Activated CD8-positive, alpha-beta memory T cell treated with anti-CD3 and anti-CD28 coated beads for 48 hours (primary cell): Measurements from ENCODE around the gene UPK3BL2.
"Not testable (repeated sequence)": the region's sequence is repeated elsewhere in the genome, so short reads cannot be mapped to it uniquely, and the experiment has no call there.

Source experiments
- DNase-seq, 3 experiments: peaks; one replicate each; pipeline ENCODE4 v3.0.0-alpha.2; 2020; ENCODE audit warnings: low read depth in 2 of 3, low spot score in 2 of 3

UPK3BL2 gene

GRCh38 chr7:102532127-102532526 is 11.4 kb downstream of the UPK3BL2 start:
- not testable (repeated sequence) for DNase-seq

- DNase-seq, result not testable (repeated sequence)
Measured at GRCh38 chr7:102531583-102531982, 11.9 kb downstream of the UPK3BL2 start.

DNA sequence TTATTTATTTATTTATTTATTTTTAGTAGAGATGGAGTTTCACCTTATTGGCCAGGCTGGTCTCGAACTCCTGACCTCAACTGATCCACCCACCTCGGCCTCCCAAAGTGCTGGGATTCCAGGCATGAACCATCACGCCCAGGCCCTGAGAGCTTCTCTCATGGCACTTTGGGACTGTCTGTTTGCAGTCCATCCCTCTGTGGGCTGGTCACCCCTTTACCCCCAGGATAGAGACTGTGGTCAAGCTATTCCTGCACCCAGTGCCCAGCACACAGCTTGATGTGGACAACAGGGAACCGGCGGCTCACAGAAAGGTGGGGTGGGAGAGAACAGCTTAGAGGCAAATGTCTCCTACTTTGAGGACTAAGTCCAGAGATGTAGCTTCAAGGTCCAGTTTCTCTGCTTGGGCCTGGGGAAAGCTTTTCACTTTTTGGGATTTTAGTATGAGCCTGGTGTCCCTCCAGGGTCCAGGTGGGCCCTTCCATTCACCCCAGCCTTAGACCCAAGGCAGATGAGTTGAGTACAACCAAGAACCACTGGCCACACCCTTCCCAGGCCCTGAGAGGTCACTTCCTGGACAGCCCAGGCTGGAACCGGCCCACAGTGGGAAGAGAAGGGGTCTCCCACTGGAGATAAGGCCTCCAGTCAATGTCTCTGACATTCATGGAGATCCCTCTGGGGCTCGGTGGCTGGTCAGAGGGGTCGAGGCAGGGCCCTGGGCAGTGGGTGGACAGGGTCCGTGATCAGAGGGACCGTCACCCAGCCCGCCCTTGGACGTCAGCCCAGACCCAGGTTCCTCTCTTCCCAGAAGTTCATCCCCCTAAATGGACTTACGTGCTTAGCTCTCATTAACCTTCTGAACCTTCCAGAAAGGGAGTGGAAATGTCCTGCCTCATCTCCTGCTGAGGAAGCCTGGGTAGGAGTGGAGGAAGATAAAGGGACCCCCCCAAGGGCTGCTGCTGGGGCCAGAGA is 15.4 kb downstream of the UPK3BL2 start:
- DNase-seq, result not testable (repeated sequence)

- DNase-seq, result not testable (repeated sequence)
Measured at GRCh38 chr7:102527182-102527581, 16.3 kb downstream of the UPK3BL2 start.

DNA sequence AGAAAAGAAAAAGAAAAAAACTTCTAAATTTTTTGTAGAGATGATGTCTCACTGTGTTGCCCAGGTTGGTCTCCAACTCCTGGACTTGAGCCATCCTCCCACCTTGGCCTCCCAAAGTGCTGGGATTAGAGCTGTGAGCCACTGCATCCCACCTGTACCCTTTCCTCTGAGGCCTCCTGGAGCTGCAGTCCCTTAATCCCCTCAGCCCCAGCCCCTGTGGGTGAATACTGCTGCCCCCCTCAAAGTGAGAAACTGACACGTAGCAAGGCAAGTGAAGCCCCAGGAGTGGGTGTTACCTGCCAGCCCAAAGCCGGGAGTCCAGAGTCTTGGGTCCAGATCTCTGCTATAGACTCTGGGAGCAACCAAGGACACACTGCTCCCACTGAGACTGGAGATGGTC is 18.7 kb downstream of the UPK3BL2 start:
- not testable (repeated sequence) for DNase-seq

DNA sequence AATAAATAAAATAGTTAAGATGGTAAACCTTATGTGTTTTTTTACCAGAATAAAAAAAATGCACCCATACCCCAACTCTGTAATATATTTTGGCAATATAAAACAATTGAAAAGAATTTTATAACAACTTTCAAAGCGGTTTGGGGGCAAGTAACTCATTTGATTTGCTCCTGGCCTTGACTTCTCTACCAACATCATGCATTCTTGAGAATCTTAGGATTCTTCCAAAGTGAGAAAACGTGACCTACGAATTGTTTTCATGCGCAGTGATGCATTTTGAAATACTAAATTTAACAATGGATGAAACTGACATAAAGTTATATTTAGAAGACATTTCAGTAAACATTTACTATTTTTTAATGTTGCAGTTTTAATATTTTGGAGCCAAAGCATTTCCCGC is 22.7 kb downstream of the UPK3BL2 start:
- not testable (repeated sequence) for DNase-seq

DNA sequence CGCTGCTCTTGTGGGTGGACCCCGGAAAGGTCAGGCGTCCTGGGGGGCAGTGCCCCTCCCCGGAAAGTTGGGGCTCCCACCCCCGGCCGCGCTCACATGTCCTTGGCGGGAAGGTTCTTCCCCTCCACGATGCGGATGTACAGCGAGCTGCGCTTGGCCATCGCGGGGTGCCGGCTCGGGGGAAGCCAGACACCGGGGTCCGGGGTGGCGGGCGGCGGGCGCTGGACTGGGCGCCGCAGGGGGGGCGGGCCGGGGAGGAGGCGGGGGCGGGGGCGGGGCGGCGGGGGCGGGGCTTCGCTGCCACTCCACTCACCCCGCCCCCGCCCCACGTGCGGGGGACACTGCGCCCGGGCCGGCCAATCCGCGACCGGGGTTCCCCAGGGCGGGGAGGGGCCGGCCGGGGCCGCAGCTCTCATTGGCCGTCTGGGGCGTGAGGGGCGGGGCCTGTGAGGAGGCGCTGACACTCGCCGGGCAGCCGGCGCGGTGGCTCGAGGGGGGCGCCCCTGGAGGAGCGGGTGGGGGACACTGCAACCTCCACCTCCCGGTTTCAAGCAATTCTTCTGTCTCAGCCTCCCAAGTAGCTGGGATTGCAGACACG is 25.8 kb downstream of the UPK3BL2 start, which contains the start of gene RASA4B:
TSS of gene RASA4B (minus strand) at position 228 of the 598 bp plus-strand sequence. CDS start at position 161, 67 bp downstream.
- DNase-seq, result not testable (repeated sequence)

GRCh38 chr7:102516951-102517350 is 26.5 kb downstream of the UPK3BL2 start:
- not testable (repeated sequence) for DNase-seq

DNA sequence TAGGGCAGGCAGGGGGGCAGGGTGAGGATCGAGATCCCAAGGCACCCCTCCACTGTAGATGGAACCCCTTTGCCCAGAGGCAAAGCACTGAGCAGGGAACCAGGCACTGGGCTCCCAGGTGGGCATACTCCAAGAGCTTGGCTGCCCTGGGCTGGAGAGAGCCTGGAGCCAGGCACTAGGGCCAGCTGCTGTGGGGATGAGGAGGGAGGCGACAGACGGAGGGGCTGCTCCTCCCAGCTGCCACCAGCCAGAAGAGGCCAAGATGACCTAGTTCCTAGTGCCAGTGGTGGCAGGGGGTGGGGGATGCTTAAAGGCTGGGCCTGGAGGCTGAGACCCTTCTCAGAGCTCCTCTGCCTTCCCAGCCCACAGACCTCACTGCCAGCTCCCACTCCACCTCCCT is 27.6 kb downstream of the UPK3BL2 start:
- DNase-seq, result not testable (repeated sequence)

- DNase-seq, result not testable (repeated sequence)
Measured at GRCh38 chr7:102514881-102515721, 28.4 kb downstream of the UPK3BL2 start.

- not testable (repeated sequence) for DNase-seq
Measured at GRCh38 chr7:102512642-102513221, 30.8 kb downstream of the UPK3BL2 start.

- DNase-seq, result not testable (repeated sequence)
Measured at GRCh38 chr7:102511860-102512522, 31.5 kb downstream of the UPK3BL2 start.

GRCh38 chr7:102510575-102510974 is 32.9 kb downstream of the UPK3BL2 start:
- not testable (repeated sequence) for DNase-seq

DNA sequence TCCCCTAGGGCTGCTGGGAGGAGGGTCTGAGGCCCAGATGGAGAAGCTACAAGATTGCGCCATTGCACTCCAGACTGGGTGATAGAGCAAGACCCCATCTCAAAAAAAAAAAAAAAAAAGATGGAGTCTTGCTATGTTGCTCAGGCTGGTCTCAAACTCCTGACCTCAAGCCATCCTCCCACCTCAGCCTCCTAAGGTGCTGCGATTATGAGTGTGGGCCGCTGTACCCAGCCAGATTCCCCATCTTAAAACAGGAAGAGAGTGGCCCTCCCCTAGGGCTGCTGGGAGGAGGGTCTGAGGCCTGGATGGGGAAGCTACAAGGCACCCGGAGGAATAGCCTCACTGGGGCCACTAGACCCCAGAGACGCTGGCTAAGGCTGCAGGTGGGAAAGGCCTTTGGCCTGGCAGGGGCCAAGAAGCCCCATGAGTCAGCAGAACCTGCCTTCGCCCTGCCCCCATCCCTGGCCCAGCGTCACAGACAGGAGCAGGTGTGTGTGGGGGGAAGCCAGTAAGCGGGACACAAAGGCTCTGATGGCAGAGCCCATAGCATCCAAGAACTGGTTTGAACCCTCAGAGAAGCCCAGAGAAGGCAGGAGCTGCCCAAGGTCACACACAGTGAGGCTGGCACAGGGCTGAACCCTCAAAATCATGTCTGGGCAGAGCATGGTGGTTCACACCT is 35.9 kb downstream of the UPK3BL2 start:
- not testable (repeated sequence) for DNase-seq

- DNase-seq, result not testable (repeated sequence)
Measured at GRCh38 chr7:102505298-102506185, 38.0 kb downstream of the UPK3BL2 start.

DNA sequence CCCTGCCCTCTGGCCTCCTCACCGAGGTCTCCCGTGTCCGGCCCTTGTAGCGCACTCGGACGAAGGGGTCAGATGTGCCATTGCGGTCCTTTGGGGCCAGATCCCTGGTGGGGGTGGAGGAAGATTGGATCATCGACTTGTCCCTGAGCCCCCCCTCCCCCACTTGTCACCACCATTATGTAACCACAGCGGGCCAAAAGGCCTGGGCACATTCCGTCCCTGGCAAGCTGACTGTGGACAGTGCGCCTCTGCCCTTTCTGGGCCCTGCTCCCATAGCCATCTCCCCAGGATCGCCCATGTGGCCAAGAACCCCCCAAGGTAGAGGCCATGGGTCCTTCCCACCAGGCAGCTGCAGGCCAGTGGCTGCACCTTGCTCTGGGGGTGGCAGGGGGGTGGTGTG is 40.4 kb downstream of the UPK3BL2 start:
- not testable (repeated sequence) for DNase-seq

GRCh38 chr7:102498321-102498720 is 45.2 kb downstream of the UPK3BL2 start:
- DNase-seq, result not testable (repeated sequence)

- not testable (repeated sequence) for DNase-seq
Measured at GRCh38 chr7:102497308-102497707, 46.2 kb downstream of the UPK3BL2 start.
